ENCODE results near the gene CD79B.

CD79B gene

DNA sequence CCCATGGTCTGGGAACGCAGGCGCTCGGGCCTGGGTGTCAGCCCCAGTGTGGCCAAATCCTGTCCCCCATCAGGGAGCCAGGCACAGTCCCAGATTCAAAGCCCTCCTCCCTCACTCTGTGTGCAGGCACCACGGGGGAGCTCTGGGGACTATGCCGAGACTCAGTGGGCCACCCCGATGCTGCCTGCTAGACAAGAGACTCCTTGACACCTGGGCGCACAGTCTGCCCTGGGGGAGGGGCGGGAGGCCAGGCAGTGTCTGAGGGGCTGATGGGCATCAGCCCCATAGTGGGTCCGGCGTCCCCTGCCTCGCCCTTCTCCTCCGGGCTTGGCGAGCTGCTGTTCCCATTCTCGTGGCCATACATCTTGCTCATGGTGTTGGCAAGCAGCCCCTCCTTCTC lies 8.5 kb upstream of the CD79B start:
- H3K4me3 ChIP-seq (ENCODE audit: low read depth, low read length), result no peak overlapping the region
- no peak for DNase-seq (ENCODE audit: low read depth)
- TF ChIP-seq, protein P1, sequence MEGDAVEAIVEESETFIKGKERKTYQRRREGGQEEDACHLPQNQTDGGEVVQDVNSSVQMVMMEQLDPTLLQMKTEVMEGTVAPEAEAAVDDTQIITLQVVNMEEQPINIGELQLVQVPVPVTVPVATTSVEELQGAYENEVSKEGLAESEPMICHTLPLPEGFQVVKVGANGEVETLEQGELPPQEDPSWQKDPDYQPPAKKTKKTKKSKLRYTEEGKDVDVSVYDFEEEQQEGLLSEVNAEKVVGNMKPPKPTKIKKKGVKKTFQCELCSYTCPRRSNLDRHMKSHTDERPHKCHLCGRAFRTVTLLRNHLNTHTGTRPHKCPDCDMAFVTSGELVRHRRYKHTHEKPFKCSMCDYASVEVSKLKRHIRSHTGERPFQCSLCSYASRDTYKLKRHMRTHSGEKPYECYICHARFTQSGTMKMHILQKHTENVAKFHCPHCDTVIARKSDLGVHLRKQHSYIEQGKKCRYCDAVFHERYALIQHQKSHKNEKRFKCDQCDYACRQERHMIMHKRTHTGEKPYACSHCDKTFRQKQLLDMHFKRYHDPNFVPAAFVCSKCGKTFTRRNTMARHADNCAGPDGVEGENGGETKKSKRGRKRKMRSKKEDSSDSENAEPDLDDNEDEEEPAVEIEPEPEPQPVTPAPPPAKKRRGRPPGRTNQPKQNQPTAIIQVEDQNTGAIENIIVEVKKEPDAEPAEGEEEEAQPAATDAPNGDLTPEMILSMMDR (IDR thresholded peaks at IDR 0.05; ENCODE audit: low read depth, low read length), result no peak
- no peak for TF ChIP-seq POLR2A (IDR thresholded peaks at IDR 0.05; ENCODE audit: extremely low read depth, insufficient read length)
- TF ChIP-seq, protein P2, sequence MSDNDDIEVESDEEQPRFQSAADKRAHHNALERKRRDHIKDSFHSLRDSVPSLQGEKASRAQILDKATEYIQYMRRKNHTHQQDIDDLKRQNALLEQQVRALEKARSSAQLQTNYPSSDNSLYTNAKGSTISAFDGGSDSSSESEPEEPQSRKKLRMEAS (IDR thresholded peaks at IDR 0.05; ENCODE audit: low read depth, low read length), result no peak
- TF ChIP-seq MYC (IDR thresholded peaks at IDR 0.05; ENCODE audit: low read depth, low read length), result no peak

DNA sequence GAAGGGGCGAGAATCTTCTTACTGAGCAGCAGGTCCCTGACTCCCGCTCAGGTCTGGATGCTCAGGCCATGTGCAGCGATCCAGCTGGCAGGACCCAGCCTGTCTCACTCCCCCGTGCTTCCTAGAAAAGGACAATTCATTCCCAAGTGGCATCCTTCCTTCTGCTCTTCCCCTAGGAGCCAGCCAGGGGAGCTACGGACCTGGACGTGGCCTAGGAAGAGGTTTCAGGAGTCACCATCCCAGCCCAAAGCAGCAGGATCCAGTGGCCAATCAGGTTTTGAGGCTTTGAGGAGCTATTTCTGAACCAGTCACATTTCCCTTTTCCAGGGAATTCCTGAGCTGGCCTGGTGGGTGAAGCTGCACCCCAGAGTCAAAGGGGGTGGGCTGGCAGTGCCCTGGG lies 7.8 kb upstream of the CD79B start:
- TF ChIP-seq POLR2A (IDR thresholded peaks at IDR 0.05; ENCODE audit: extremely low read depth, insufficient read length) (no peak), MYC (IDR thresholded peaks at IDR 0.05; ENCODE audit: low read depth, low read length) (no peak)
- TF ChIP-seq, protein P1 (IDR thresholded peaks at IDR 0.05; ENCODE audit: low read depth, low read length), result no peak
- TF ChIP-seq, protein P2 (IDR thresholded peaks at IDR 0.05; ENCODE audit: low read depth, low read length), result no peak
- no peak overlapping the region for H3K4me3 ChIP-seq (ENCODE audit: low read depth, low read length)
- no peak for DNase-seq (ENCODE audit: low read depth)

DNA sequence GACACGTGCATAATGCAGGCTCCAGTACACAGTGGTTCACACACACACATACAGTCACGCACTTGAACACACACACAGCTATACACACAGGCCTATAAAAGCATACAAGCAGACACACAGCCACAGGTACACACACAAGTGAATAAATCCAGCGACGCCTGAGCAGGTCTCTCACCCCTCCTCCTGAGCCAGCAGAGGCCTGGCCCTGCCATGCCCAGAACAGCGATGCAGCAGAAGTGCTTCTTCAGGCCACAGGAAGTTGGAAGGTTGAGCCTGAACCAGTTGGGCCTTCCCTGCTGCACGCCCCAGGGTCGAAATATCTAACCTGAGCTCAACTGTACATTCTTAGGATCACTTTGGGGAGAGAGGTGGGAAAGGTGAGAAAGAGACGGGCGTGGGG lies 7.3 kb upstream of the CD79B start:
- TF ChIP-seq, protein P2 (IDR thresholded peaks at IDR 0.05; ENCODE audit: low read depth, low read length), result no peak
- TF ChIP-seq MYC (IDR thresholded peaks at IDR 0.05; ENCODE audit: low read depth, low read length) (no peak), POLR2A (IDR thresholded peaks at IDR 0.05; ENCODE audit: extremely low read depth, insufficient read length) (no peak)
- TF ChIP-seq, protein P1 (IDR thresholded peaks at IDR 0.05; ENCODE audit: low read depth, low read length), result no peak
- no peak overlapping the region for H3K4me3 ChIP-seq (ENCODE audit: low read depth, low read length)
- DNase-seq (ENCODE audit: low read depth), result no peak

DNA sequence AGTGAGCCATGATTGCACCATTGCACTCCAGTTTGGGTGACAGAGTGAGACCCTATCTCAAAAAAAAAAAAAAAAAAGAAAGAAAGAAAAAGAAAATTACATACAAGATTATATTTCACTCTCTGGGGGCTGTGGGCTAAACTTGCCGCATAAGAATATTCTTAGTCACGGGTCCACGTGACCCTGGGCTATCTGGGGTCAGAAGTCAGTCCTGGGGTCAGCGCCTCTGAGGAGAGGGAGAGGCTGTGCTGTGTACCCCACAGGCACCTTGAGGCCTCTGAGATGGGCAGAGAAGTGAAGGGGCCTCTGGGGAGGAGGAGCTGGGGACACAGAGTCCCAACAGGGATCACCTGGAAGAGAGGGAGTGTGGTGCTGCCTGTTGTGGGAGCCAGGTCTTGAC lies 5.8 kb upstream of the CD79B start:
- no peak for DNase-seq (ENCODE audit: low read depth)
- TF ChIP-seq POLR2A (IDR thresholded peaks at IDR 0.05; ENCODE audit: extremely low read depth, insufficient read length), result no peak
- TF ChIP-seq, protein P1 (IDR thresholded peaks at IDR 0.05; ENCODE audit: low read depth, low read length), result no peak
- no peak for TF ChIP-seq MYC (IDR thresholded peaks at IDR 0.05; ENCODE audit: low read depth, low read length)
- TF ChIP-seq, protein P2 (IDR thresholded peaks at IDR 0.05; ENCODE audit: low read depth, low read length), result no peak
- no peak overlapping the region for H3K4me3 ChIP-seq (ENCODE audit: low read depth, low read length)

DNA sequence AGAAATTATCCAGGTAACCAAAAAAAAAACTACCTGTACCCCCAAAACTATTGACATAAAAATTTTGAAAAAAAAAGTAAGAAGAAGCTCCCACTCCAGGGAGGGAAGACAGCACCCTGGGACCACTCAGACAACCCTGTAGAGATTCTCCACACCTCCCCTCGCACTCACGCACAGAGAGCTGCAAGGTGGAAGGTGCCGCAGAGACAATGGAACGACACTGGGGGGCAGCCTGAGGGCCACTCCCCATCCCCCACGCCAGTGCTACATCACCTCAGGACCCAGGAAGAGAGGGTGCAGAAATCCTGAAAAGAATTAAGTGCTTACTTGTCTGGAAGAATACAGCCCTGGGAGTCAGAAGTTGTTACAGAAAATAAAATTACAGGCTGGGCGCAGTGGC lies 5.2 kb upstream of the CD79B start:
- H3K4me3 ChIP-seq (ENCODE audit: low read depth, low read length), result no peak overlapping the region
- no peak for DNase-seq (ENCODE audit: low read depth)
- TF ChIP-seq MYC (IDR thresholded peaks at IDR 0.05; ENCODE audit: low read depth, low read length), result no peak
- no peak for TF ChIP-seq POLR2A (IDR thresholded peaks at IDR 0.05; ENCODE audit: extremely low read depth, insufficient read length)
- TF ChIP-seq, protein P2 (IDR thresholded peaks at IDR 0.05; ENCODE audit: low read depth, low read length), result no peak
- TF ChIP-seq, protein P1 (IDR thresholded peaks at IDR 0.05; ENCODE audit: low read depth, low read length), result no peak

All from NB4 (cell line).